GM19468 (cell line): Measurements from ENCODE around the gene ADD1.

ENCODE experiments used
- ATAC-seq: cut with Tn5 transposase; IDR thresholded peaks from one replicate; pipeline ENCODE4 v1.9.1; 2021; ENCODE audit warnings: mild to moderate bottlenecking, moderate library complexity, moderate number of reproducible peaks; ENCODE audit not compliant: unreplicated experiment; ENCODE audit errors: extremely low read depth

ADD1 gene

GRCh38 chr4:2819244-2820215 is 24.1 kb upstream of the ADD1 start:
- ATAC-seq: no peak

GRCh38 chr4:2820216-2820982 is 23.2 kb upstream of the ADD1 start:
- ATAC-seq: no peak

DNA sequence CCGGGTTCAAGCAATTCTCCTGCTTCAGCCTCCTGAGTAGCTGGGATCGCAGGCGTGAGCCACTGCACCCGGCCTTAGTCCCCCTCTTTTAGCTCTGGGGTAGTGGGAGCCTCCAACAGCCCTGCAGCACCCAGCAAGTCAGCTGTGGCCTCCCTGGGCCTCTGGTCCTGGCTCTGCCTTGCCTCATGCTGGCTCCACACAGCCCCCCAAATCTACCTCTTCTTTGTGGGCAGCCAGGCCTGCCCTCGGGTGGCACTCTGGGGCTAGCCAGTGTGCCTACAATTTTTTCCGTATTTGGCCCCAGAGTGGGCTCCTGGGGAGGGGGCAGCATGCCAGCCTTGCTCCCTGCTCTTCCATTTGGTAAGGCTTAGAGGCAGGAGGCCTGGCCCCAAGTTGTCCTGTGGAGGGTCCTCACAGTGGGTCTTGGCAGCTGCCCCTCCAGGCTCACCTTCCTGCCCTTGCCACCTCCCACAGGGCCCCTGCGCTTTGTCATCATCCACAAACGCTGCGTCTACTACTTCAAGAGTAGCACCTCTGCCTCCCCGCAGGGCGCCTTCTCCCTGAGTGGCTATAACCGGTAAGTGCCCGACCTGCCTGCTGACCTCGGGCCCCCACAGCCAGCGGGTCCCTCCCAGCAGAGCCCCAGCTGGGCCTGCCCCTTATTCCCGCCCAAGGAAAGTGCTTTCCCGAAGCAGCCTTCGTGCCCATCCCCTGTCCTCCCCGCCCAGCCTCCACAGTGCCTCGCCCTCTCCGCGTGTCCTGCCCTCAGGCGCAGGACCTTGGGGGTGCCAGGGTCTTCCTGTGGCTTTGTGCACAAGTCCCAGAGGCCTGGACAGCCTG is 21.0 kb upstream of the ADD1 start:
- ATAC-seq: no peak

DNA sequence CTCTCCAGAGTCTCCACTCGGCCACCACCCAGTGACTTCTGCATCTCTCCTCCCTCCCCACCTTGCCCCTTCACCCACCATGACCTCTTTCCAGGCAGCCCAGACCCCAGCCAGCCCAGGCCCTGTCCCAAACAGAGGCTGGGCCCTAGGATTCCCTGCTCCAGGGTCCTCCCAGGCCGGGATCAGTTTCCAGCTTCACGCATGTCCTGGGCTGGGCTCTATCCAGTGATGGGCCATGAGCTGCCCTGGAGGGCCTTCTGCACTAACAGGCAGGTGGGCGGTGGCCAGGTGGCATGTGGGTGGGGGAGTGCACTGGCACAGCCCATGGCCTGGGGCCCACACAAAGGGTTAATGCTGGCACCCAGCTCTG is 20.4 kb upstream of the ADD1 start:
- no peak for ATAC-seq

DNA sequence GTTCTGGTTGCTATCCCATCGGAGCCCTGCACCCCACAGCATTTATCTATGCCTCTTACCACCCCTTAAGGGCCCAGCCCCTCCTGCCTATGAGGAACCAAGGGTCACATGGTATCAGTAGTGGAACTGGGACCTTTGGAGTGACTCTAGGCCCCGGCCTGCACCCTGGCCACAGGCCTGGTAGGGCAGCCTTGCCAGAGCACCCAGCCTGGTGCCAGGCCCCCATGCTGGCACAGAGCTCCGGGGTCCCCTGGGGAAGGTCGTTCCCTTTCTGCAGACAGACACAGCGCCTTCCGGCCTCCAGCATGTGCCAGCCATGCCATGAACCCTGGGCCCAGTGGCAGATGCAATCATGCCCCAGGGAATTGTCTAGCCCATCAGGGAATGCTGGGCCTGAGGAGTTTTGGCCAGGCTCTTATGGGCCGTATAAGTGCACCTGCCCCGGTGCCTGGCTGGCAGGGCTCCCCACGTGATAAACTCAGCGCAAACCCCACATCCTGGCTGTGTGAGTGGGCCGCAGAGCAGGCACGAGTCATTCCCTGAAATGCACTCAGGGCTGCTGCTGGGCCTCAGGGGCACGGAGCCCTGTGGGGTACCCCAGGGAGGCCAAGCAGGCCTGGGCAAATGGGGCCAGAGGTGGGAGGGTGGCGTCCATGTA is 19.8 kb upstream of the ADD1 start:
- ATAC-seq: no peak

DNA sequence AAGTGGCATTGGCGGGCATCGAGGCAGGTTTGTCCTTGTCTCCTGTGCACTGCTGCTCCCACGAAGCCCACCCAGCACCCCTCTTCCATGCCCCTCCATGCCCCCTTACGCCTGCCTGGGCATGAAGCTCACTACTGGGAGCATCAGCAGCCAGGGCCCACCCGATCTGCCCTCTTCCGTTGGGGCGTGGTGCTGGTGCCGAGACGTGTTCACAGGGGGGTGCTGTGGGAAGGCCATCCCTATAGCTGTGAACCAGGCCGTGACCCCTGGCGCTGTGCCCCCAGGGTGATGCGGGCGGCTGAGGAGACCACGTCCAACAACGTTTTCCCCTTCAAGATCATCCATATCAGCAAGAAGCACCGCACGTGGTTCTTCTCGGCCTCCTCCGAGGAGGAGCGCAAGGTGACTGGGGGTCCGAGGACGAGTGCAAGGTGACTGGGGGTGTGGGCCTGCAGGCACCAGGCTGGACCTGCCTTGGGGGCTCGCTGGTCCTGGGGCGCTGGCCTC is 19.3 kb upstream of the ADD1 start:
- no peak for ATAC-seq

GRCh38 chr4:2824836-2825381 is 18.7 kb upstream of the ADD1 start:
- ATAC-seq: no peak

DNA sequence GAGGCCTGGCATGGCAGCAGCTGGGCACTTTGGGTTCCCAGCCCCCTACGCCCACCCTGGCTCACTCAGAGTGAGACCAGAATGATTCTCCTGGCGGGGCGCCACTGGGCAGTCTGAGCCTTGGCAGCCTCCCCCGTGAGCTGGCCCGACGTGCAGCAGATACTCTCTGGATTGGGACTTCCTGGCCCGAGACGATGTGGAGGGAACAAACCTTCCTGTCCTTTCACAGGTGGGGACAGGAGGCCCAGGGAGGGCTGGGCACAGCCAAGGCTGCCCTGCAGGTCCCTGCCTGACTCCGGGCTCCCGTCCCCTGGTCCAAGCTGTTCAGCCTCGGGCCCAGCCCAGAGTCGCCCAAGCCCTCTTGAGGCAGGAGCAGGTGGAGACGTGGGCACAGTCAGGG is 17.9 kb upstream of the ADD1 start:
- ATAC-seq: no peak

DNA sequence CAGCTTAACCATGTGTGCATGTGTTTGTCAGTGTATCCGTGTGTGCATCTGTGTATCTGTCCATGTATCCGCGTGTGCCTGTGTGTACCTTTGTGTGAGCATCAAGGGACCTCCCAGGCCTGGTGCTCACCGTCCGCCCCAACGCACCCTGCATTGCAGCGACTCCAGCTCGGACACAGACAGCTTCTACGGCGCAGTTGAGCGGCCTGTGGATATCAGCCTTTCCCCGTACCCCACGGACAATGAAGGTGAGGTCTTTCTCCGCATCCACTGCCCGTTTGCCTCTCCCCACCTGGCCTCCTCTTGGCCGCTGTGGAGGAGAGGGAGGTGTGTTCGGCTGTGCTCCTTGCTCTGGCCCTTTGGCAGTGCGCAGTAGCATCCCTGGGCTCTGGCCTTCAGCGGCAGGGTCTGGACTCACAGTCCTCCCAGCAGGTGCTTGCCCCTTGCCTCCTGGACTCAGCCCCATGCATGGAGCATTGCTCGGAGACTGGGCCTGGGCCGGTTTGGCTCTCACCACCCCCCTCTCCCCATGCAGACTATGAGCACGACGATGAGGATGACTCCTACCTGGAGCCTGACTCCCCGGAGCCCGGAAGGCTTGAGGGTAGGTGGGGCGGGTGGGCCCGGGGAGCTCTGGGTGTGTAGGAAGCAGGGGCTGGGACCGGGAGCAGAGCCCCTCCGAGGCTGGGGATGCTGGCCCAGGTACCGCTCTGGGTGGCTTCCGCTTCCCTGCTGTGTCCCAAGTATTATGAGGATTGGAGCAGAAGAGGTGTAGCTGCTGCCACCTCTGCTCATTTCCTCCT is 16.4 kb upstream of the ADD1 start:
- ATAC-seq: no peak

GRCh38 chr4:2827874-2828751 is 15.5 kb upstream of the ADD1 start:
- ATAC-seq: no peak

GRCh38 chr4:2828758-2829181 is 14.9 kb upstream of the ADD1 start:
- no peak for ATAC-seq

DNA sequence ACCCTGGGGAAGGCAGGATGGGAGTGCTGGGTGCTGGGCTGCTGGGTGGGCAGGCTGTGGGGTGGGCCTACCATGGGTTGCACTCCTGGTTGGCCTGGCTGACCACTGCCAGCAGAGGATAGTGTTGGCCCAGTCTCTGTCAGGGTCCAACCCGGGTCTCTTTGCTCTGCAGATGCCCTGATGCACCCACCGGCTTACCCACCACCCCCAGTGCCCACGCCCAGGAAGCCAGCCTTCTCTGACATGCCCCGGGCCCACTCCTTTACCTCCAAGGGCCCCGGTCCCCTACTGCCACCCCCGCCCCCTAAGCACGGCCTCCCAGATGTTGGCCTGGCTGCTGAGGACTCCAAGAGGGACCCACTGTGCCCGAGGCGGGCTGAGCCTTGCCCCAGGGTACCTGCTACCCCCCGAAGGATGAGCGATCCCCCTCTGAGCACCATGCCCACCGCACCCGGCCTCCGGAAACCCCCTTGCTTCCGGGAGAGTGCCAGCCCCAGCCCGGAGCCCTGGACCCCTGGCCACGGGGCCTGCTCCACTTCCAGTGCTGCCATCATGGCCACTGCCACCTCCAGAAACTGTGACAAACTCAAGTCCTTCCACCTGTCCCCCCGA is 14.2 kb upstream of the ADD1 start:
- ATAC-seq: no peak

GRCh38 chr4:2829933-2830451 is 13.7 kb upstream of the ADD1 start:
- ATAC-seq: no peak

DNA sequence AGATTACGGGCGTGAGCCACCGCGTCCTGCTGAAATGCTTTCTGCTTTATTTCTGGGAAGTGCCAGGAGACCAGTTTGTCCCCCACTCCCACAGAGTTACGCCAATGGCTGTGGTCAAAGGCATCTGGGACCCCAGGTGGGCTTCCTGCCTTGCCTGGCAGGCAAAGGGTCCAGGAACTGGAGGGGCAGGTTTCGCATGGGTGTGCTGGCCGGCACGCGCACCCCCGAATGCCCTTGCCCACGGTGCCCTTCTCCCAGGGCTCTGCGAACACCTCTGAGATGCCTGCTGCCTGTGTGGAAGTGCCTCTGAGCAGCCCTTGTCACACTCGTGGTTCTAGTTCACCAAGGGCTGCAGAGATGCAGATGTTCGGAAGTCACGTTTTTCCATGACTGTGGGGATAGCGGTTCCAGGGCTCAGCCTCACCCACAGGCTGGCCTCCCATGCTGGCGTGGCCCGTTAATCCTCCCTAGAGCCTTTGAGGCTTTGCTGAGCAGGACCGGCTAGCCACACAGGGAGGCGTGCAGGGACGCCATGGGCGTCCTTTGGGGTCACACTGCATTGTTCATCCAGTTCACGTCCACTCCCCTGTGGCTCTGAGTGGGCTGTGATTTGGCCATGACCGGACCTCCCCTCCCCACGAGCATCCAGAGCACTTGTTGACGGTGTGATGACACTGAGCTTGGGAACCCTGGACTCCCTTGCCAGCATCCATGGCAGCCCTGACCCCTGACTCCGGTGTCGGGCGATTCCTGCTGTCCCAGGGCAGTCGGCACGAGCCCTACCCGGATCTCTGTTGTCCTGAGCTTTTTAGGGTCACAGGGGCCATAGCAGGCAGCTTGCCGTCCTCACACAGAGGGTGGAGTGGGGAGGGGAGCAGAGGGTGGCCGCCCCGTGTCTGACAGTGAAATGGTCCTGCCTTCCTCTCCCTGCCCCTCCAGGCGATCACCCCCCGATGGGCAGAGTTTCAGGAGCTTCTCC is 12.7 kb upstream of the ADD1 start:
- ATAC-seq: no peak

GRCh38 chr4:2831611-2832308 is 11.9 kb upstream of the ADD1 start:
- ATAC-seq: no peak
